HL-60 (cell line): ENCODE results near the gene SLIT2.

Experiments used
- DNase-seq, 2 experiments: peaks; one replicate each; pipeline ENCODE4 v3.0.0-alpha.2; 2010 to 2020; ENCODE audit warnings: low read depth in 1 of 2, low spot score in 1 of 2
- H3K27ac ChIP-seq: fragments of 250-450 bp; sonication (Bioruptor Pico); replicated peaks from 2 replicates; pipeline ENCODE4 v1.5.1; 2020; ENCODE audit warnings: mild to moderate bottlenecking, moderate library complexity
- H3K27me3 ChIP-seq: fragments of 250-450 bp; sonication (Bioruptor Pico); 2 replicates; pipeline ENCODE4 v1.5.1; 2021; ENCODE audit warnings: mild to moderate bottlenecking, moderate library complexity; ENCODE audit not compliant: insufficient read depth, poor library complexity, severe bottlenecking
- H3K4me3 ChIP-seq: replicated peaks from 2 replicates; pipeline ENCODE4 v1.5.1; 2011; ENCODE audit warnings: mild to moderate bottlenecking, control low read depth, low read length; ENCODE audit not compliant: insufficient read depth
- GABPA ChIP-seq: IDR thresholded peaks from 2 replicates; pipeline ENCODE4 v1.6.1; 2012; ENCODE audit warnings: low read depth
- POLR2AphosphoS5 ChIP-seq: IDR thresholded peaks from 2 replicates; pipeline ENCODE4 v1.6.1; 2012; ENCODE audit warnings: low read depth
- SPI1 ChIP-seq: IDR thresholded peaks from 2 replicates; pipeline ENCODE4 v1.6.1; 2012; ENCODE audit warnings: low read depth, mild to moderate bottlenecking, borderline replicate concordance
- TF ChIP-seq, protein P1 (sequence below): IDR thresholded peaks from 2 replicates; pipeline ENCODE4 v1.6.1; 2012; ENCODE audit warnings: low read depth; ENCODE audit not compliant: insufficient replicate concordance
- TF ChIP-seq, protein P2 (sequence below): IDR thresholded peaks from one replicate; pipeline ENCODE4 v1.5.1; 2011; ENCODE audit warnings: low read length, control low read depth, inconsistent platforms; ENCODE audit not compliant: insufficient read depth

SLIT2 gene

DNA sequence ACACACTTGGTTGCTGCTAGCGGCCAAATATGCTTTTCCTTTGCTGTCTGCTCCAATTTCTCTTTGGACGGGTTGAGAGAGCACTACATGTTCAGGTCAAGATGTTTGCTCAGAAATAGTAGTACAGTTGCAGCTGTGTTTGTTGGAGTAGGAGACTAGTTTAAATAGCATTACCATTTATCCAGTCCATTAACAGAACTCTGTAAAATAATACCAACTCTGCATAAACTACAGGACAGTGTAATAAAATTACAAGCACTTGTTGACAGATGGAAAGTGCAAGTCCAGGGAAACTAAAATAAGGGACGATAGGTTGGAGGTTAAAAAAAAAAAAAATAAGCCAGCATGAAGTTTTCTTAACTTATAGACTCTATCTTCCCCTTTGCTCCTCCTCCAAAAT is 20.2 kb downstream of the SLIT2 start:
- H3K27me3 ChIP-seq: peaks cover 2% of the 10 kb centered on the region
- TF ChIP-seq POLR2AphosphoS5: no peak
- TF ChIP-seq, protein P1, sequence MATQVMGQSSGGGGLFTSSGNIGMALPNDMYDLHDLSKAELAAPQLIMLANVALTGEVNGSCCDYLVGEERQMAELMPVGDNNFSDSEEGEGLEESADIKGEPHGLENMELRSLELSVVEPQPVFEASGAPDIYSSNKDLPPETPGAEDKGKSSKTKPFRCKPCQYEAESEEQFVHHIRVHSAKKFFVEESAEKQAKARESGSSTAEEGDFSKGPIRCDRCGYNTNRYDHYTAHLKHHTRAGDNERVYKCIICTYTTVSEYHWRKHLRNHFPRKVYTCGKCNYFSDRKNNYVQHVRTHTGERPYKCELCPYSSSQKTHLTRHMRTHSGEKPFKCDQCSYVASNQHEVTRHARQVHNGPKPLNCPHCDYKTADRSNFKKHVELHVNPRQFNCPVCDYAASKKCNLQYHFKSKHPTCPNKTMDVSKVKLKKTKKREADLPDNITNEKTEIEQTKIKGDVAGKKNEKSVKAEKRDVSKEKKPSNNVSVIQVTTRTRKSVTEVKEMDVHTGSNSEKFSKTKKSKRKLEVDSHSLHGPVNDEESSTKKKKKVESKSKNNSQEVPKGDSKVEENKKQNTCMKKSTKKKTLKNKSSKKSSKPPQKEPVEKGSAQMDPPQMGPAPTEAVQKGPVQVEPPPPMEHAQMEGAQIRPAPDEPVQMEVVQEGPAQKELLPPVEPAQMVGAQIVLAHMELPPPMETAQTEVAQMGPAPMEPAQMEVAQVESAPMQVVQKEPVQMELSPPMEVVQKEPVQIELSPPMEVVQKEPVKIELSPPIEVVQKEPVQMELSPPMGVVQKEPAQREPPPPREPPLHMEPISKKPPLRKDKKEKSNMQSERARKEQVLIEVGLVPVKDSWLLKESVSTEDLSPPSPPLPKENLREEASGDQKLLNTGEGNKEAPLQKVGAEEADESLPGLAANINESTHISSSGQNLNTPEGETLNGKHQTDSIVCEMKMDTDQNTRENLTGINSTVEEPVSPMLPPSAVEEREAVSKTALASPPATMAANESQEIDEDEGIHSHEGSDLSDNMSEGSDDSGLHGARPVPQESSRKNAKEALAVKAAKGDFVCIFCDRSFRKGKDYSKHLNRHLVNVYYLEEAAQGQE: no peak
- no peak for TF ChIP-seq GABPA
- no peak for TF ChIP-seq SPI1
- TF ChIP-seq, protein P2, sequence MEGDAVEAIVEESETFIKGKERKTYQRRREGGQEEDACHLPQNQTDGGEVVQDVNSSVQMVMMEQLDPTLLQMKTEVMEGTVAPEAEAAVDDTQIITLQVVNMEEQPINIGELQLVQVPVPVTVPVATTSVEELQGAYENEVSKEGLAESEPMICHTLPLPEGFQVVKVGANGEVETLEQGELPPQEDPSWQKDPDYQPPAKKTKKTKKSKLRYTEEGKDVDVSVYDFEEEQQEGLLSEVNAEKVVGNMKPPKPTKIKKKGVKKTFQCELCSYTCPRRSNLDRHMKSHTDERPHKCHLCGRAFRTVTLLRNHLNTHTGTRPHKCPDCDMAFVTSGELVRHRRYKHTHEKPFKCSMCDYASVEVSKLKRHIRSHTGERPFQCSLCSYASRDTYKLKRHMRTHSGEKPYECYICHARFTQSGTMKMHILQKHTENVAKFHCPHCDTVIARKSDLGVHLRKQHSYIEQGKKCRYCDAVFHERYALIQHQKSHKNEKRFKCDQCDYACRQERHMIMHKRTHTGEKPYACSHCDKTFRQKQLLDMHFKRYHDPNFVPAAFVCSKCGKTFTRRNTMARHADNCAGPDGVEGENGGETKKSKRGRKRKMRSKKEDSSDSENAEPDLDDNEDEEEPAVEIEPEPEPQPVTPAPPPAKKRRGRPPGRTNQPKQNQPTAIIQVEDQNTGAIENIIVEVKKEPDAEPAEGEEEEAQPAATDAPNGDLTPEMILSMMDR: no peak
- no peak for DNase-seq
- H3K27ac ChIP-seq: no peak overlapping the region
- no peak overlapping the region for H3K4me3 ChIP-seq

DNA sequence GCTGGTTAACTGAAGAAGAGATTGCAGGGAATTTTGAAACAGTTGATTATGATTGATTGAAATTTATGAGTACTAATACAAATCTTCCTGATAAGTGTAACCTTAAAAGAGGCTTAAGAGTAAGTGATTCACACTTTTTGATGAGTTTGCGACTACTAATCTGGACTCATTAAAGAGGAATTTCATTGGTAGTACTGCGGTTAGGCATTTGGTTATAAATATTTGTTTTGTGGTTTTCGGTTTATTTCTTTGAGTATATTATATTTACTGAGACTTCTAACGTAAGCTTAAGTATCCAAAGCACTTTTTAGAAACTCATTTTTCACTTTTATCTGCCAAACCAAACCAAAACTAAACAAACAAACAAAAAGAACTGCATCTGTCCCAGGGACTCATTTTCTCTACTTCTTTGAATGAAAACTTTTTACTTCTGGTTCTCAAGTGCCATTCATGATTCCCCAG is 20.7 kb downstream of the SLIT2 start:
- peaks cover 2% of the 10 kb centered on the region for H3K27me3 ChIP-seq
- no peak for DNase-seq
- H3K4me3 ChIP-seq: no peak overlapping the region
- TF ChIP-seq, protein P2: no peak
- TF ChIP-seq SPI1 (no peak), POLR2AphosphoS5 (no peak), GABPA (no peak)
- TF ChIP-seq, protein P1: no peak
- H3K27ac ChIP-seq: no peak overlapping the region

DNA sequence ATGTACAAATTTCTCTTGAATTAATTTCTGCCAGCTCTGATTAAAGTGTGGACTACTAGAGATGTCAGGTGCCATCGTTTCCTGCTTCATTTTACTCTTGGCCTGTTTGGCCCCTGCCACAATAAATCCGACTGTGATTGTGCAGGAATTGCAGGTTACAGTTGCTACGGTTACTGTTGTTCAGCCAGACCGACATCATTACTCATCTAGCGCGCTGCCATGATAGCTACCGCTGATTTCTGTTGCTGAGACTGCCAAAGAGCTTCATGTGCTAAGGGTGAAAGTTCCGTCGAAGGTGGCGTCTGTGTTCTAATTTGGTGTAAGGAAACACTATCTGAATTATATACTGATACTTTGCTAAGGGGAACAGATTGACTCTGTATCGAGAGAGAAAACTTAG is 22.1 kb downstream of the SLIT2 start:
- Histone ChIP-seq H3K4me3 (no peak overlapping the region), H3K27me3 (no peaks in the 10 kb centered on the region), H3K27ac (no peak overlapping the region)
- DNase-seq: no peak
- TF ChIP-seq POLR2AphosphoS5: no peak
- TF ChIP-seq, protein P1: no peak
- TF ChIP-seq GABPA: no peak
- TF ChIP-seq, protein P2: no peak
- TF ChIP-seq SPI1: no peak
